ENCODE measurements around the gene DLG2. TPM values are rescaled to one million over a fixed set of nuclear protein-coding genes. Genes with fewer than 3 reads are reported as not detected.

The DLG2 gene
- polyA plus RNA-seq, 1 donor = 9.6 TPM

- DNase-seq (ENCODE audit: low read depth) = no peak
These were observed 1901.9 kb downstream of the DLG2 start for GRCh38 chr11:83725269-83725560.

DNA sequence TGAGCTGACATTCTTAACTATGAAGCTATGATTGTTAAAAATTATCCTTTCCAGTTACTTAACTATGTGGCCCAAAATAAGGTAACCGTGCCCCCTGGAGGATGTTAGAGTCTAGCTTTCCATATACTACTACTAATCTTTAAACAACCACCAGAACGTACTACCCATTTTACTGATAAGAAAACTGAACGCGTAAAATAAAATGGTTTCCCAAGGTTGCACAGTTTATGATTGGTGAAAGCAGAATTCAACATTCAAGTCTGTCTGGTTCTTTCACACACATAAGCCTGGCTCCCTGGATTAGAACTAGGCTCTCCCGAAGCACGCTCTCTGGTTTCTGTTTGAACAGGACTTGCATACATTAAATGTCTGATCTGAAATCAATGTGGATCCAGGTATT is 1903.1 kb downstream of the DLG2 start:
- DNase-seq (ENCODE audit: low read depth) = peak; percentile 78

DNA sequence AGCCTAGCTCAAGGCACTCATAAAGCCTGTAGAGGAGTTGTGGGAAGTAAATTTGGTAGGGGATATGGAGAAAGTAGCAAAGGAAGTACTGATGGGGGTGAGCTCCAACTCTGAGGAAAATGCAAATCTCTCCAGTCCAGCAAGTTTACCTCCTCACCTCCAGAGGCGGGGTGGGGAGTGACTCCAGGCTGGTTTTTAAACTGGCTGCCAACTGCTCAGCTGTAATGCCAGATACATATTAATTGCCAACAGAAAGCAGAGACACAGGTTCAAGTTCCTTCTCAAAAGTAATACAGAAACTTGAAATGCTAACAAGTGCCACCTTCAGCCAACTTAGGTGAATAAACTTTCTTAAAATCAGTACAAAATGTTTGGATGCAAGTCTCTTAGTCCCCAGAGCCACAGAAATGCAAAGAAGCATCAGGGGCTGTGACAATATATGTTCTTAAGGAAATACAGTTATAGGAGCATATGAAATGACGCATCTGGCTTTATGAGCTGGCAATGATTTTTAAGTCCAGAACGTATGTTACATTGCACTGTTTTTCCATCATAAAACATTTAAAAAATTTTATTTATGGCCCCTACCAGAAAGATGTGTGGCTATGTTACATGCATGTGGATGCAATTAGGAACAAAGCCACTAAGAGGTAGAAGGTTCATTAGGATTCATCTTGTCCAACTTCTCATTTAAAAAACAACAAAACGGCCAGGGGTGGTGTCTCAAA is 1904.6 kb downstream of the DLG2 start:
- no peak for DNase-seq (ENCODE audit: low read depth)

GRCh38 chr11:83721263-83721662 is 1905.9 kb downstream of the DLG2 start:
- DNase-seq (ENCODE audit: low read depth) = no peak

- no peak for DNase-seq (ENCODE audit: low read depth)
These were observed 1906.5 kb downstream of the DLG2 start for GRCh38 chr11:83720675-83721074.

GRCh38 chr11:83717537-83717936 is 1909.6 kb downstream of the DLG2 start:
- no peak for DNase-seq (ENCODE audit: low read depth)

- DNase-seq (ENCODE audit: low read depth) = no peak
These were observed 1911.1 kb downstream of the DLG2 start for GRCh38 chr11:83715927-83716535.

DNA sequence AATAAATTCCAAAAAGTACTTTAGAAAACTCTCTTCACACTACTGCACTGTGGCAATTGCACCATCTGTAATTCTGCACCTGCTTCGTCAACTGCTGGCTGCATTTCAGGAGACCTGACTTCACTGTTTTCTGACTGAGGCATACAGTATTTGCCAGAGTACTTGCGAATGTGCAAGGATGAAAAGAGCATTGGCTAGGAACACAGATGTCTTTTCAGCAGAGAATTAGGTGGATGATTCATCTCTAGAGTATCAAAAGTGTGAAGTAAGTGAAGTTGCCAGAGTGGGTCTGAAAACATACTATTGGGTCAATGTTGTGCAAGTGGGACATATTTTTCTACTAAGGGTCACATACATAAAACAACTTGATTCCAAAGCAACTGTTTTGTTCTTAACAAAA is 1913.4 kb downstream of the DLG2 start:
- DNase-seq (ENCODE audit: low read depth) = peak; percentile 75

- DNase-seq (ENCODE audit: low read depth) = no peak
These were observed 1916.0 kb downstream of the DLG2 start for GRCh38 chr11:83711106-83711527.

GRCh38 chr11:83709434-83709833 is 1917.7 kb downstream of the DLG2 start:
- DNase-seq (ENCODE audit: low read depth) = no peak

- DNase-seq (ENCODE audit: low read depth) = no peak
These were observed 1920.6 kb downstream of the DLG2 start for GRCh38 chr11:83706566-83706965.

DNA sequence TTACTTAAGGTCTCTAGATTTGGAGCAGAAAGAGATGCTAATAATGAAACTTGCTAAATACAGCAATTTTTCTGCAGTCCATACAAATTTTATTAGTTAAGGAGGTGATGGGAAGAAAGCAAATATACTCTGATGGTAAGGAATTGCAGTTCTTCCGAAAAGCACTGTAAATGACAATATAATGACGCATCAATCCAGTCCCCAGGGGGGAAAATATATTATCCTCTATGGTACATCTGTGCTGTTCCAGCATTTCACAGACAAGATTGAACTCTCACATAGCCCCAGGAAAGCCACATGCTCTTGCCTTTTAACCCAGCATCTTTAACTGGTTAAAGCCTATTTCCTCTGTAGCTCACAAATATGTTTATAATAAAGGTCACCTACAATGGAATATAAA is 1924.3 kb downstream of the DLG2 start:
- no peak for DNase-seq (ENCODE audit: low read depth)

DNA sequence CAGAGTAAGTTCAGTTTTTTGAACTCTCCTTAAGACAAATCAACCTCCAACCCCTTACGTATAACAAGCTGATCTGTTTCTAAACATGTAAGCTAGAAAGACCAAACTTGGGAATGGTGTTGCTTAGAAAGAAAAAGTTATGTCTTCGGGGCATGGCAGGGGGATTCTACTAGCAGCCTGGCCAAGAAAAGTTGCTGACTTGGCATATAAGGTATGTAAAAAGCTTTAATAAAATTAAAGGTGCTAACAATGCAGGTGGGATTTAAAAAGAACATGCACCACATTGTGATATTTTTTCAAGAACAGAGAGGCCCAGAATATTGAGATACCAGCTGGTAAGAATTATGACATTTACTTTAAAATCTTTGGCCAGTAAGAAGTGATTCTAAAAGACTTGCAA is 1929.6 kb downstream of the DLG2 start:
- DNase-seq (ENCODE audit: low read depth) = no peak

DNA sequence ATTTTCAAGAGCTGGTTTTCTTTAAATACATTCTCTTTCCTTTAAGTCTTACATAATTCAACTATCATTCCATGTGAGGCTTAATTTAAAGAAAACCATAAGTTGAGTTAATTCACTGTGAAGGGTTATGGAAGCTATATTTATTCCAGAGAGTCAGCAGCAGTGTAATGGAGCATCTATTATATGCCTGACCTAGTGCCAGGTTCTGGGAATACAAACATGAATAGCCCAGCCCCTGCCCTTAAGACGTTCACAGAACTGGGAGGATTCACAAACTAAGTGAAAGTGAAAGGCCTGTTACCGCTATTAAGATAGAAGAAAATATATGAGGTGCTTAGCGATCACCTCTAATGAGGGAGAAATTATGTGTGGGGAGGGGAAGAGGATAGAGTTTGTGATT is 1932.1 kb downstream of the DLG2 start:
- DNase-seq (ENCODE audit: low read depth) = no peak

GRCh38 chr11:83694191-83694910 is 1932.8 kb downstream of the DLG2 start:
- DNase-seq (ENCODE audit: low read depth) = no peak

DNA sequence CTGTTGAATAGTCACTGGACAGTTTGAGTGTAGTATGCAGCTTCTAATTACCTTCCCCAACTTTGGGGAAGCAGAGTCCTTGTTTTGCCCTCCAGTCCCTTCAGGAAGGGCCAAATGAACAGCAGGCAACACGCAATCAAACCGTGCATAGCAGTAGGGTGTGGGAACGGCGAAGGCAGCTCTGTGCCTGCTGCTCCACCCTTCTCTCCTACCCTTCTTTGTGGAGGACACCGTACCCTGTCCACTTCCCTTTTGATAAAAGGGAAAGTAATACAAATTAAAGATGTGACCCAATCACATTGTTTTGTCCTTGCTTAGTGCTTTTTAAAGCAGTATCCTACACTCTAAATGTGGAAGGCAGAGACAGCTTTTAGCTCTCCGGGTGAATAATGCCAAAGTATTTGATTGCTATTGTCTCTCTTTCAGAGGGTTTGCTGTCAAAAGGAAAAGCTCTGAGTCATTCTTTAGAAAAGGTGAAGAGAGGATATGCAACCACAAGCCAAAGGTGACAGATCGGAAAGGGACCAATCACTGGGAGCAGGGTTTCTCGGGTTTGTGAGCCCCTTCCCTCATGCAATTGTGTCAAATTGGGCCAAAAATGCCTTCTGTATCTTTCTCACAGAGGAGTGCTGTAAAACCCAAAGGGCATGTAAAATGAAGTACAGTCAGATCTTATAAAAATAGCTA is 1933.7 kb downstream of the DLG2 start:
- DNase-seq (ENCODE audit: low read depth) = no peak

GRCh38 chr11:83692675-83693074 is 1934.5 kb downstream of the DLG2 start:
- DNase-seq (ENCODE audit: low read depth) = no peak

- no peak for DNase-seq (ENCODE audit: low read depth)
These were observed 1935.6 kb downstream of the DLG2 start for GRCh38 chr11:83691451-83691950.

GRCh38 chr11:83689144-83689780 is 1937.9 kb downstream of the DLG2 start:
- no peak for DNase-seq (ENCODE audit: low read depth)

- DNase-seq (ENCODE audit: low read depth) = no peak
These were observed 1939.4 kb downstream of the DLG2 start for GRCh38 chr11:83687787-83688186.

DNA sequence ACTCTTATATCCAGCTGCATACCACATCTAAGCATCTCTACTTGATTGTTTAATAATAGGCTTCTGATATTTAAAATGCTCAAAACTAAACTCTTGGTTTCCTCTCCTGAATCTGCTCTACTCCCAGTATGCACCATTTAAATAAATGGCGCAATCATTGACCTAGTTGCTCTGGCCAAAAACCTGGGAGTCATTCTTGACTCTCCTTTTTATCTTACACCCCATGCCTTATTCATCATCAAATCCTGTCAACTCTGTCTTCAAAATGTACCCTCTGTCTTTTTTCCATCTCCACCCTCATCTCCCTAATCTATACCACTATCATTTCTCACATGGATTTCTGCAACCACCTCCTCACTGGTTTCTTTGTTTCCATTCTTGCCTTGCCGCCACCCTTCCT is 1941.4 kb downstream of the DLG2 start:
- DNase-seq (ENCODE audit: low read depth) = no peak

DNA sequence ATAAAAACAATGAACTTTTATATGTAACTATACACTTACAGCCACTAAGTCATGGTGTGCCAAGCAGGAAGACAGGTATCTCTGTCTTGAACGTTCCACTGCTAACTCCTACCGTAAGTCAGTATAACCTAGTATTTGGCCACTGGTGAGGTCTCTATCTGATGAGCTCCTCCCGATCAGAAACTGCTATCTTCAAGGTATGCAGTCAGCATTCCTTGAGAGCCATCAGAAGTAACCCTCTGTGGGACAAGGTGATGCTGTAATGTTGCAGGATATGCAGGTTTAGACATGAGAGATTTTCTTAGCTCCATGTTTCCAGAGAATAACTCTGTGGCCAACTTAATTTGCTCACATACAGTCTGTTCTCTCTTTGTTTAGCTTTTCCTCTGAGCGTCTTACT is 1943.1 kb downstream of the DLG2 start:
- no peak for DNase-seq (ENCODE audit: low read depth)
